Activated naive CD8-positive, alpha-beta T cell treated with anti-CD3 and anti-CD28 coated beads, Interleukin-2, amount 50 U/mL, for 24 hours (primary cell): Measurements from ENCODE around the gene A2ML1.
A peak's percentile ranks its signal among the peaks of the same experiment; 100 is the strongest.
"Not testable (repeated sequence)": the region's sequence is repeated elsewhere in the genome, so short reads cannot be mapped to it uniquely, and the experiment has no call there.

Experiments
- ATAC-seq: fragments of 150-1000 bp; cut with Tn5 transposase; one replicate; pipeline ENCODE4 v1.10.0; 2021
- DNase-seq: peaks from one replicate; pipeline ENCODE4 v3.0.0; 2021
- H3K27ac Mint-ChIP-seq: one replicate; pipeline ENCODE4 v1.8.0; 2021; ENCODE audit warnings: mild to moderate bottlenecking, mixed read lengths
- H3K27me3 Mint-ChIP-seq: one replicate; pipeline ENCODE4 v1.8.0; 2021; ENCODE audit warnings: mixed read lengths
- H3K36me3 Mint-ChIP-seq: one replicate; pipeline ENCODE4 v1.8.0; 2021; ENCODE audit warnings: low read depth, mixed read lengths
- H3K4me1 Mint-ChIP-seq: one replicate; pipeline ENCODE4 v1.8.0; 2021; ENCODE audit warnings: mixed read lengths
- H3K4me3 Mint-ChIP-seq: one replicate; pipeline ENCODE4 v1.8.0; 2021; ENCODE audit warnings: mild to moderate bottlenecking, moderate library complexity, mixed read lengths
- H3K9me3 Mint-ChIP-seq: one replicate; pipeline ENCODE4 v1.8.0; 2021; ENCODE audit warnings: mixed read lengths

A2ML1 gene

GRCh38 chr12:8822298-8822697, at the start of gene A2ML1:
Gene A2ML1 (plus strand): TSS chr12:8822621. CDS start chr12:8822652, 31 bp downstream.
- H3K4me3 Mint-ChIP-seq = no peak within 1 kb of the TSS
- H3K27me3 Mint-ChIP-seq = peaks cover 5% of the 10 kb centered on the region
- peaks cover 1% of the 10 kb centered on the region for H3K4me1 Mint-ChIP-seq
- ATAC-seq (no peak), DNase-seq (no peak)
- peaks cover 5% of the 10 kb centered on the region for H3K9me3 Mint-ChIP-seq
- no peaks in the 10 kb centered on the region for H3K36me3 Mint-ChIP-seq
- no peak within 1 kb of the TSS for H3K27ac Mint-ChIP-seq

- Mint-ChIP-seq H3K4me3 (no peak overlapping the region), H3K27ac (no peak overlapping the region), H3K9me3 (no peaks in the 10 kb centered on the region), H3K4me1 (no peaks in the 10 kb centered on the region), H3K36me3 (no peaks in the 10 kb centered on the region), H3K27me3 (no peaks in the 10 kb centered on the region)
- no peak for ATAC-seq
- DNase-seq = no peak
These were observed 49.0 kb upstream of the A2ML1 start for GRCh38 chr12:8773461-8773860.

GRCh38 chr12:8779281-8779680, 43.1 kb upstream of the A2ML1 start:
- H3K9me3 Mint-ChIP-seq = no peaks in the 10 kb centered on the region
- ATAC-seq (no peak), DNase-seq (no peak)
- H3K27ac Mint-ChIP-seq = no peak overlapping the region
- no peaks in the 10 kb centered on the region for H3K36me3 Mint-ChIP-seq
- H3K4me1 Mint-ChIP-seq = no peaks in the 10 kb centered on the region
- H3K4me3 Mint-ChIP-seq = no peak overlapping the region
- no peaks in the 10 kb centered on the region for H3K27me3 Mint-ChIP-seq

GRCh38 chr12:8779862-8780261, 42.6 kb upstream of the A2ML1 start:
- Mint-ChIP-seq H3K27ac (no peak overlapping the region), H3K9me3 (no peaks in the 10 kb centered on the region)

GRCh38 chr12:8780389-8780788, 42.0 kb upstream of the A2ML1 start:
- H3K27ac Mint-ChIP-seq = no peak overlapping the region
- no peaks in the 10 kb centered on the region for H3K4me1 Mint-ChIP-seq
- H3K9me3 Mint-ChIP-seq = no peaks in the 10 kb centered on the region
- DNase-seq (no peak), ATAC-seq (no peak)
- H3K27me3 Mint-ChIP-seq = no peaks in the 10 kb centered on the region
- no peaks in the 10 kb centered on the region for H3K36me3 Mint-ChIP-seq
- no peak overlapping the region for H3K4me3 Mint-ChIP-seq

More at GRCh38 chr12:8779862-8780261, 42.6 kb upstream of the A2ML1 start:
- Mint-ChIP-seq H3K4me3 (no peak overlapping the region), H3K36me3 (no peaks in the 10 kb centered on the region), H3K27me3 (no peaks in the 10 kb centered on the region), H3K4me1 (no peaks in the 10 kb centered on the region)
- DNase-seq = no peak
- no peak for ATAC-seq

GRCh38 chr12:8781381-8782127, 40.9 kb upstream of the A2ML1 start:
- no peak overlapping the region for H3K4me3 Mint-ChIP-seq
- ATAC-seq (no peak), DNase-seq (no peak)
- no peaks in the 10 kb centered on the region for H3K36me3 Mint-ChIP-seq
- no peaks in the 10 kb centered on the region for H3K27me3 Mint-ChIP-seq
- H3K4me1 Mint-ChIP-seq = no peaks in the 10 kb centered on the region
- H3K27ac Mint-ChIP-seq = no peak overlapping the region
- no peaks in the 10 kb centered on the region for H3K9me3 Mint-ChIP-seq

- H3K9me3 Mint-ChIP-seq = no peaks in the 10 kb centered on the region
- H3K36me3 Mint-ChIP-seq = no peaks in the 10 kb centered on the region
- no peak for DNase-seq
- H3K27me3 Mint-ChIP-seq = no peaks in the 10 kb centered on the region
- no peaks in the 10 kb centered on the region for H3K4me1 Mint-ChIP-seq
- H3K27ac Mint-ChIP-seq = no peak overlapping the region
- H3K4me3 Mint-ChIP-seq = no peak overlapping the region
- no peak for ATAC-seq
These were observed 38.0 kb upstream of the A2ML1 start for GRCh38 chr12:8784290-8784888.

- no peak overlapping the region for H3K4me3 Mint-ChIP-seq
- H3K36me3 Mint-ChIP-seq = no peaks in the 10 kb centered on the region
- DNase-seq (no peak), ATAC-seq (no peak)
- H3K4me1 Mint-ChIP-seq = no peaks in the 10 kb centered on the region
- H3K9me3 Mint-ChIP-seq = no peaks in the 10 kb centered on the region
- H3K27ac Mint-ChIP-seq = no peak overlapping the region
- H3K27me3 Mint-ChIP-seq = no peaks in the 10 kb centered on the region
These were observed 36.9 kb upstream of the A2ML1 start for GRCh38 chr12:8785499-8785898.

- DNase-seq, H3K9me3 Mint-ChIP-seq, H3K4me3 Mint-ChIP-seq, H3K27me3 Mint-ChIP-seq, H3K36me3 Mint-ChIP-seq, H3K4me1 Mint-ChIP-seq, H3K27ac Mint-ChIP-seq, ATAC-seq: not testable (repeated sequence)
These were observed 35.2 kb upstream of the A2ML1 start for GRCh38 chr12:8787206-8787605.

- not testable (repeated sequence) for DNase-seq, ATAC-seq
- peak overlapping the region; percentile 62 for H3K4me3 Mint-ChIP-seq
These were observed 33.7 kb upstream of the A2ML1 start for GRCh38 chr12:8788706-8789105.

GRCh38 chr12:8789341-8790013, 32.9 kb upstream of the A2ML1 start:
- not testable (repeated sequence) for H3K27ac Mint-ChIP-seq, H3K9me3 Mint-ChIP-seq, H3K4me1 Mint-ChIP-seq, H3K4me3 Mint-ChIP-seq, H3K27me3 Mint-ChIP-seq, ATAC-seq, DNase-seq, H3K36me3 Mint-ChIP-seq

More at GRCh38 chr12:8788706-8789105, 33.7 kb upstream of the A2ML1 start:
- H3K27me3 Mint-ChIP-seq, H3K9me3 Mint-ChIP-seq, H3K4me1 Mint-ChIP-seq, H3K27ac Mint-ChIP-seq, H3K36me3 Mint-ChIP-seq: not testable (repeated sequence)

GRCh38 chr12:8793226-8793625, 29.2 kb upstream of the A2ML1 start:
- H3K4me1 Mint-ChIP-seq, DNase-seq, H3K9me3 Mint-ChIP-seq, H3K4me3 Mint-ChIP-seq, H3K36me3 Mint-ChIP-seq, H3K27ac Mint-ChIP-seq, ATAC-seq, H3K27me3 Mint-ChIP-seq: not testable (repeated sequence)

GRCh38 chr12:8794611-8795010, 27.8 kb upstream of the A2ML1 start:
- H3K4me3 Mint-ChIP-seq, ATAC-seq, H3K27me3 Mint-ChIP-seq, DNase-seq, H3K4me1 Mint-ChIP-seq, H3K27ac Mint-ChIP-seq, H3K36me3 Mint-ChIP-seq, H3K9me3 Mint-ChIP-seq: not testable (repeated sequence)

GRCh38 chr12:8796831-8797626, 25.4 kb upstream of the A2ML1 start:
- no peaks in the 10 kb centered on the region for H3K4me1 Mint-ChIP-seq
- H3K9me3 Mint-ChIP-seq = no peaks in the 10 kb centered on the region
- no peaks in the 10 kb centered on the region for H3K27me3 Mint-ChIP-seq
- no peak for DNase-seq
- ATAC-seq = no peak
- no peak overlapping the region for H3K27ac Mint-ChIP-seq
- no peak overlapping the region for H3K4me3 Mint-ChIP-seq
- H3K36me3 Mint-ChIP-seq = no peaks in the 10 kb centered on the region
